ENCODE measurements around the gene UGT2B10. TPM values are rescaled to one million over a fixed set of nuclear protein-coding genes. Genes with fewer than 3 reads are reported as not detected.
"Not testable (repeated sequence)": the region's sequence is repeated elsewhere in the genome, so short reads cannot be mapped to it uniquely, and the experiment has no call there.

Gene UGT2B10
- total and polyA plus RNA-seq, 2 donors = 0.02 to 0.05 TPM

- not testable (repeated sequence) for H3K4me1 ChIP-seq (ENCODE audit: control insufficient read depth in 2 of 2, insufficient read depth in 2 of 2, low read length in 2 of 2); H3K36me3 ChIP-seq (ENCODE audit: control insufficient read depth in 2 of 2, insufficient read depth in 2 of 2, low read length in 1 of 2); H3K4me3 ChIP-seq (ENCODE audit: low read length in 2 of 2); H3K27me3 ChIP-seq (ENCODE audit: control insufficient read depth in 2 of 2, insufficient read depth in 1 of 2, low read length in 1 of 2); H3K27ac ChIP-seq (ENCODE audit: low read depth in 1 of 2, low read length in 1 of 2); DNase-seq (ENCODE audit: low read depth in 6 of 9, low spot score in 9 of 9); H3K9me3 ChIP-seq (ENCODE audit: control insufficient read depth in 2 of 2, insufficient read depth in 1 of 2, low read length in 1 of 2)
- 69% methylated on average over 5 of the region's 5 CpGs for WGBS
Observed at GRCh38 chr4:68816410-68817265, 844 bp downstream of the UGT2B10 start.

GRCh38 chr4:68817386-68817785, 1.6 kb downstream of the UGT2B10 start:
- Histone ChIP-seq H3K4me3 (ENCODE audit: low read length in 2 of 2) (no peak overlapping the region), H3K27me3 (ENCODE audit: control insufficient read depth in 2 of 2, insufficient read depth in 1 of 2, low read length in 1 of 2) (no peaks in the 10 kb centered on the region), H3K27ac (ENCODE audit: low read depth in 1 of 2, low read length in 1 of 2) (no peak overlapping the region), H3K9me3 (ENCODE audit: control insufficient read depth in 2 of 2, insufficient read depth in 1 of 2, low read length in 1 of 2) (no peaks in the 10 kb centered on the region), H3K4me1 (ENCODE audit: control insufficient read depth in 2 of 2, insufficient read depth in 2 of 2, low read length in 2 of 2) (no peaks in the 10 kb centered on the region), H3K36me3 (ENCODE audit: control insufficient read depth in 2 of 2, insufficient read depth in 2 of 2, low read length in 1 of 2) (no peaks in the 10 kb centered on the region)
- WGBS = 95% methylated on average over 2 of the region's 2 CpGs
- DNase-seq (ENCODE audit: low read depth in 6 of 9, low spot score in 9 of 9) = no peak

- WGBS = 83% methylated on average over 3 of the region's 3 CpGs
- H3K36me3 ChIP-seq (ENCODE audit: control insufficient read depth in 2 of 2, insufficient read depth in 2 of 2, low read length in 1 of 2); H3K27me3 ChIP-seq (ENCODE audit: control insufficient read depth in 2 of 2, insufficient read depth in 1 of 2, low read length in 1 of 2); H3K4me1 ChIP-seq (ENCODE audit: control insufficient read depth in 2 of 2, insufficient read depth in 2 of 2, low read length in 2 of 2); H3K4me3 ChIP-seq (ENCODE audit: low read length in 2 of 2); DNase-seq (ENCODE audit: low read depth in 6 of 9, low spot score in 9 of 9); H3K27ac ChIP-seq (ENCODE audit: low read depth in 1 of 2, low read length in 1 of 2); H3K9me3 ChIP-seq (ENCODE audit: control insufficient read depth in 2 of 2, insufficient read depth in 1 of 2, low read length in 1 of 2): not testable (repeated sequence)
Observed at GRCh38 chr4:68818030-68818462, 2.3 kb downstream of the UGT2B10 start.

- no peaks in the 10 kb centered on the region for H3K27me3 ChIP-seq (ENCODE audit: control insufficient read depth in 2 of 2, insufficient read depth in 1 of 2, low read length in 1 of 2)
- H3K9me3 ChIP-seq (ENCODE audit: control insufficient read depth in 2 of 2, insufficient read depth in 1 of 2, low read length in 1 of 2) = no peaks in the 10 kb centered on the region
- no peak for DNase-seq (ENCODE audit: low read depth in 6 of 9, low spot score in 9 of 9)
- H3K27ac ChIP-seq (ENCODE audit: low read depth in 1 of 2, low read length in 1 of 2) = no peak overlapping the region
- H3K4me3 ChIP-seq (ENCODE audit: low read length in 2 of 2) = no peak overlapping the region
- H3K4me1 ChIP-seq (ENCODE audit: control insufficient read depth in 2 of 2, insufficient read depth in 2 of 2, low read length in 2 of 2) = no peaks in the 10 kb centered on the region
- no peaks in the 10 kb centered on the region for H3K36me3 ChIP-seq (ENCODE audit: control insufficient read depth in 2 of 2, insufficient read depth in 2 of 2, low read length in 1 of 2)
Observed at GRCh38 chr4:68831642-68832041, 15.8 kb downstream of the UGT2B10 start.

GRCh38 chr4:68850293-68850692, 34.5 kb downstream of the UGT2B10 start:
- WGBS = 73% methylated on average over 3 of the region's 3 CpGs
- DNase-seq (ENCODE audit: low read depth in 6 of 9, low spot score in 9 of 9) = no peak
- no peaks in the 10 kb centered on the region for H3K4me1 ChIP-seq (ENCODE audit: control insufficient read depth in 2 of 2, insufficient read depth in 2 of 2, low read length in 2 of 2)
- H3K27me3 ChIP-seq (ENCODE audit: control insufficient read depth in 2 of 2, insufficient read depth in 1 of 2, low read length in 1 of 2) = no peaks in the 10 kb centered on the region
- no peak overlapping the region for H3K27ac ChIP-seq (ENCODE audit: low read depth in 1 of 2, low read length in 1 of 2)
- H3K36me3 ChIP-seq (ENCODE audit: control insufficient read depth in 2 of 2, insufficient read depth in 2 of 2, low read length in 1 of 2) = no peaks in the 10 kb centered on the region
- no peak overlapping the region for H3K4me3 ChIP-seq (ENCODE audit: low read length in 2 of 2)
- peaks cover 0 to 6% of the 10 kb centered on the region in 2 donors for H3K9me3 ChIP-seq (ENCODE audit: control insufficient read depth in 2 of 2, insufficient read depth in 1 of 2, low read length in 1 of 2)

GRCh38 chr4:68855771-68856170, 40.0 kb downstream of the UGT2B10 start:
- no peaks in the 10 kb centered on the region for H3K27me3 ChIP-seq (ENCODE audit: control insufficient read depth in 2 of 2, insufficient read depth in 1 of 2, low read length in 1 of 2)
- no peak for DNase-seq (ENCODE audit: low read depth in 6 of 9, low spot score in 9 of 9)
- whole genome bisulfite sequencing = 43% methylated on average over 2 of the region's 2 CpGs
- no peaks in the 10 kb centered on the region for H3K4me1 ChIP-seq (ENCODE audit: control insufficient read depth in 2 of 2, insufficient read depth in 2 of 2, low read length in 2 of 2)
- no peaks in the 10 kb centered on the region for H3K36me3 ChIP-seq (ENCODE audit: control insufficient read depth in 2 of 2, insufficient read depth in 2 of 2, low read length in 1 of 2)
- no peak overlapping the region for H3K27ac ChIP-seq (ENCODE audit: low read depth in 1 of 2, low read length in 1 of 2)
- no peak overlapping the region for H3K4me3 ChIP-seq (ENCODE audit: low read length in 2 of 2)
- H3K9me3 ChIP-seq (ENCODE audit: control insufficient read depth in 2 of 2, insufficient read depth in 1 of 2, low read length in 1 of 2) = no peaks in the 10 kb centered on the region

GRCh38 chr4:68858039-68858438, 42.2 kb downstream of the UGT2B10 start:
- no peak overlapping the region for H3K27ac ChIP-seq (ENCODE audit: low read depth in 1 of 2, low read length in 1 of 2)
- H3K36me3 ChIP-seq (ENCODE audit: control insufficient read depth in 2 of 2, insufficient read depth in 2 of 2, low read length in 1 of 2) = no peaks in the 10 kb centered on the region
- H3K4me3 ChIP-seq (ENCODE audit: low read length in 2 of 2) = no peak overlapping the region
- no peaks in the 10 kb centered on the region for H3K27me3 ChIP-seq (ENCODE audit: control insufficient read depth in 2 of 2, insufficient read depth in 1 of 2, low read length in 1 of 2)
- DNase-seq (ENCODE audit: low read depth in 6 of 9, low spot score in 9 of 9) = no peak
- no peaks in the 10 kb centered on the region for H3K4me1 ChIP-seq (ENCODE audit: control insufficient read depth in 2 of 2, insufficient read depth in 2 of 2, low read length in 2 of 2)
- H3K9me3 ChIP-seq (ENCODE audit: control insufficient read depth in 2 of 2, insufficient read depth in 1 of 2, low read length in 1 of 2) = no peaks in the 10 kb centered on the region

- no peaks in the 10 kb centered on the region for H3K27me3 ChIP-seq (ENCODE audit: control insufficient read depth in 2 of 2, insufficient read depth in 1 of 2, low read length in 1 of 2)
- 84% methylated on average over 1 of the region's 1 CpG for WGBS
Observed at GRCh38 chr4:68859655-68860054, 43.9 kb downstream of the UGT2B10 start.

GRCh38 chr4:68861057-68861456, 45.3 kb downstream of the UGT2B10 start:
- Histone ChIP-seq H3K36me3 (ENCODE audit: control insufficient read depth in 2 of 2, insufficient read depth in 2 of 2, low read length in 1 of 2) (no peaks in the 10 kb centered on the region), H3K4me1 (ENCODE audit: control insufficient read depth in 2 of 2, insufficient read depth in 2 of 2, low read length in 2 of 2) (no peaks in the 10 kb centered on the region), H3K27ac (ENCODE audit: low read depth in 1 of 2, low read length in 1 of 2) (no peak overlapping the region), H3K4me3 (ENCODE audit: low read length in 2 of 2) (no peak overlapping the region), H3K27me3 (ENCODE audit: control insufficient read depth in 2 of 2, insufficient read depth in 1 of 2, low read length in 1 of 2) (no peaks in the 10 kb centered on the region), H3K9me3 (ENCODE audit: control insufficient read depth in 2 of 2, insufficient read depth in 1 of 2, low read length in 1 of 2) (no peaks in the 10 kb centered on the region)
- DNase-seq (ENCODE audit: low read depth in 6 of 9, low spot score in 9 of 9) = no peak

More at GRCh38 chr4:68859655-68860054, 43.9 kb downstream of the UGT2B10 start:
- no peak overlapping the region for H3K27ac ChIP-seq (ENCODE audit: low read depth in 1 of 2, low read length in 1 of 2)
- DNase-seq (ENCODE audit: low read depth in 6 of 9, low spot score in 9 of 9) = no peak
- no peaks in the 10 kb centered on the region for H3K36me3 ChIP-seq (ENCODE audit: control insufficient read depth in 2 of 2, insufficient read depth in 2 of 2, low read length in 1 of 2)
- H3K4me3 ChIP-seq (ENCODE audit: low read length in 2 of 2) = no peak overlapping the region
- no peaks in the 10 kb centered on the region for H3K9me3 ChIP-seq (ENCODE audit: control insufficient read depth in 2 of 2, insufficient read depth in 1 of 2, low read length in 1 of 2)
- H3K4me1 ChIP-seq (ENCODE audit: control insufficient read depth in 2 of 2, insufficient read depth in 2 of 2, low read length in 2 of 2) = no peaks in the 10 kb centered on the region

Measured in thymus (tissue), 11 donors.